Activated CD4-positive, alpha-beta T cell treated with anti-CD3 and anti-CD28 coated beads, Interleukin-2, amount 10 ng/mL, durations not matched to agents 24 days and 14 days (primary cell): ENCODE measurements around the gene RAPGEF1. TPM values are rescaled to one million over a fixed set of nuclear protein-coding genes. Genes with fewer than 3 reads are reported as not detected.
A peak's percentile ranks its signal among the peaks of the same experiment; 100 is the strongest.

Experiments
- DNase-seq: peaks from one replicate; pipeline ENCODE4 v3.0.0; 2022
- H3K27ac Mint-ChIP-seq: one replicate; pipeline ENCODE4 v1.8.0; 2022; ENCODE audit warnings: mild to moderate bottlenecking, mixed read lengths
- H3K27me3 Mint-ChIP-seq: one replicate; pipeline ENCODE4 v1.8.0; 2022; ENCODE audit warnings: mixed read lengths
- H3K36me3 Mint-ChIP-seq: one replicate; pipeline ENCODE4 v1.8.0; 2022; ENCODE audit warnings: low read depth, mild to moderate bottlenecking, mixed read lengths
- H3K4me1 Mint-ChIP-seq: one replicate; pipeline ENCODE4 v1.8.0; 2021; ENCODE audit warnings: mixed read lengths
- H3K4me3 Mint-ChIP-seq: one replicate; pipeline ENCODE4 v1.8.0; 2022; ENCODE audit warnings: mild to moderate bottlenecking, moderate library complexity, mixed read lengths
- H3K9me3 Mint-ChIP-seq: one replicate; pipeline ENCODE4 v1.8.0; 2021; ENCODE audit warnings: mixed read lengths
- intact Hi-C: fragments of 100-400 bp; cut with micrococcal nuclease; formaldehyde crosslinking; loops from one replicate; pipeline ENCODE4 v1.15.1; 2023
- total RNA-seq: library from RNA; stranded (reverse); gene quantifications from 2 replicates; pipeline ENCODE4 v1.2.3, GENCODE V29; 2022

RAPGEF1 gene
- total RNA-seq, 1 donor from 2014 or later = 153 TPM

GRCh38 chr9:131677444-131678180 lies 62.3 kb downstream of the RAPGEF1 start:
- intact Hi-C loops = loop anchor here (1.0 to 2.0 kb wide), 4 partner anchors 9 to 52 kb away; no protein-coding TSS in a partner anchor
- peak overlapping the region; percentile 95 for H3K27ac Mint-ChIP-seq
- H3K9me3 Mint-ChIP-seq = no peaks in the 10 kb centered on the region
- no peaks in the 10 kb centered on the region for H3K27me3 Mint-ChIP-seq
- peaks cover 12% of the 10 kb centered on the region for H3K36me3 Mint-ChIP-seq
- DNase-seq = no peak
- peaks cover 75% of the 10 kb centered on the region for H3K4me1 Mint-ChIP-seq
- H3K4me3 Mint-ChIP-seq = peak overlapping the region; percentile 75

GRCh38 chr9:131677049-131677443 lies 62.8 kb downstream of the RAPGEF1 start:
- H3K36me3 Mint-ChIP-seq = peaks cover 16% of the 10 kb centered on the region
- H3K4me1 Mint-ChIP-seq = peaks cover 76% of the 10 kb centered on the region
- DNase-seq = no peak
- intact Hi-C loops = no loop called here
- peak overlapping the region; percentile 75 for H3K4me3 Mint-ChIP-seq
- no peaks in the 10 kb centered on the region for H3K27me3 Mint-ChIP-seq
- H3K27ac Mint-ChIP-seq = peak overlapping the region; percentile 95
- no peaks in the 10 kb centered on the region for H3K9me3 Mint-ChIP-seq

- Mint-ChIP-seq H3K36me3 (peaks cover 19% of the 10 kb centered on the region), H3K4me1 (peaks cover 74% of the 10 kb centered on the region)
These were observed 63.4 kb downstream of the RAPGEF1 start for GRCh38 chr9:131676431-131676972.

GRCh38 chr9:131675437-131676022 lies 64.3 kb downstream of the RAPGEF1 start:
- peaks cover 77% of the 10 kb centered on the region for H3K4me1 Mint-ChIP-seq
- no peaks in the 10 kb centered on the region for H3K9me3 Mint-ChIP-seq
- H3K36me3 Mint-ChIP-seq = peaks cover 25% of the 10 kb centered on the region
- intact Hi-C loops = no loop called here
- peak overlapping the region; percentile 95 for H3K27ac Mint-ChIP-seq
- DNase-seq = no peak
- H3K27me3 Mint-ChIP-seq = no peaks in the 10 kb centered on the region
- peak overlapping the region; percentile 75 for H3K4me3 Mint-ChIP-seq

More at GRCh38 chr9:131676431-131676972, 63.4 kb downstream of the RAPGEF1 start:
- DNase-seq = peak; percentile 79
- Mint-ChIP-seq H3K4me3 (peak overlapping the region; percentile 75), H3K27ac (peak overlapping the region; percentile 95), H3K9me3 (no peaks in the 10 kb centered on the region), H3K27me3 (no peaks in the 10 kb centered on the region)
- intact Hi-C loops = no loop called here

- Mint-ChIP-seq H3K4me3 (peak overlapping the region; percentile 75), H3K27me3 (no peaks in the 10 kb centered on the region), H3K9me3 (no peaks in the 10 kb centered on the region), H3K36me3 (peaks cover 24% of the 10 kb centered on the region), H3K27ac (peak overlapping the region; percentile 81), H3K4me1 (peaks cover 78% of the 10 kb centered on the region)
- no peak for DNase-seq
- intact Hi-C loops = no loop called here
These were observed 65.2 kb downstream of the RAPGEF1 start for GRCh38 chr9:131674425-131675421.

GRCh38 chr9:131673531-131673930 lies 66.3 kb downstream of the RAPGEF1 start:
- Mint-ChIP-seq H3K27ac (peak overlapping the region; percentile 27), H3K9me3 (no peaks in the 10 kb centered on the region), H3K4me1 (peaks cover 79% of the 10 kb centered on the region), H3K36me3 (peaks cover 24% of the 10 kb centered on the region), H3K27me3 (no peaks in the 10 kb centered on the region), H3K4me3 (peak overlapping the region; percentile 14)
- intact Hi-C loops = no loop called here
- no peak for DNase-seq

- Mint-ChIP-seq H3K4me3 (peak overlapping the region; percentile 6), H3K27me3 (no peaks in the 10 kb centered on the region), H3K4me1 (peaks cover 77% of the 10 kb centered on the region), H3K9me3 (no peaks in the 10 kb centered on the region), H3K27ac (peak overlapping the region; percentile 70), H3K36me3 (peaks cover 24% of the 10 kb centered on the region)
- DNase-seq = no peak
- intact Hi-C loops = no loop called here
These were observed 66.8 kb downstream of the RAPGEF1 start for GRCh38 chr9:131673068-131673467.

GRCh38 chr9:131672451-131672850 lies 67.4 kb downstream of the RAPGEF1 start:
- Mint-ChIP-seq H3K4me3 (peak overlapping the region; percentile 23), H3K4me1 (peaks cover 77% of the 10 kb centered on the region), H3K36me3 (peaks cover 26% of the 10 kb centered on the region), H3K27me3 (no peaks in the 10 kb centered on the region), H3K27ac (peak overlapping the region; percentile 70), H3K9me3 (no peaks in the 10 kb centered on the region)
- no peak for DNase-seq
- intact Hi-C loops = no loop called here

- peak overlapping the region; percentile 78 for H3K4me3 Mint-ChIP-seq
- no peaks in the 10 kb centered on the region for H3K27me3 Mint-ChIP-seq
- intact Hi-C loops = no loop called here
- peaks cover 73% of the 10 kb centered on the region for H3K4me1 Mint-ChIP-seq
- no peaks in the 10 kb centered on the region for H3K9me3 Mint-ChIP-seq
- DNase-seq = peak; percentile 63
- H3K27ac Mint-ChIP-seq = peak overlapping the region; percentile 100
- peaks cover 28% of the 10 kb centered on the region for H3K36me3 Mint-ChIP-seq
These were observed 68.7 kb downstream of the RAPGEF1 start for GRCh38 chr9:131671133-131671520.

- Mint-ChIP-seq H3K27ac (peak overlapping the region; percentile 100), H3K9me3 (no peaks in the 10 kb centered on the region), H3K36me3 (peaks cover 30% of the 10 kb centered on the region), H3K27me3 (no peaks in the 10 kb centered on the region), H3K4me1 (peaks cover 75% of the 10 kb centered on the region), H3K4me3 (peak overlapping the region; percentile 78)
- intact Hi-C loops = no loop called here
- no peak for DNase-seq
These were observed 69.4 kb downstream of the RAPGEF1 start for GRCh38 chr9:131670247-131671132.

- H3K27ac Mint-ChIP-seq = peak overlapping the region; percentile 100
- H3K9me3 Mint-ChIP-seq = no peaks in the 10 kb centered on the region
- H3K4me3 Mint-ChIP-seq = peak overlapping the region; percentile 78
- peaks cover 34% of the 10 kb centered on the region for H3K36me3 Mint-ChIP-seq
- no peaks in the 10 kb centered on the region for H3K27me3 Mint-ChIP-seq
- intact Hi-C loops = loop anchor here (5.0 to 10.0 kb wide), 2 partner anchors 167 to 395 kb away; partner anchors contain the start of genes FAM78A and POMT1
- no peak for DNase-seq
- peaks cover 79% of the 10 kb centered on the region for H3K4me1 Mint-ChIP-seq
These were observed 70.4 kb downstream of the RAPGEF1 start for GRCh38 chr9:131669269-131670157.
